Natural killer cell (primary cell): ENCODE results near the gene IRS2. TPM values are rescaled to one million over a fixed set of nuclear protein-coding genes. Genes with fewer than 3 reads are reported as not detected.

ENCODE experiments used
- ATAC-seq, 3 donors: fragments of 150-1000 bp in 2 of 3; fragments of 200-7000 bp in 1 of 3; cut with Tn5 transposase; 1 replicate in 1 of 3; 2 replicates in 2 of 3; pipeline ENCODE4 v1.10.0; 2021; ENCODE audit warnings: mild to moderate bottlenecking in 2 of 3, moderate library complexity in 2 of 3
- DNase-seq, 2 donors: peaks; one replicate each; pipeline versions ENCODE4 v3.0.0 to v3.0.0-alpha.2; 2013 to 2021; ENCODE audit warnings: mixed read lengths in 1 of 2
- H3K27ac ChIP-seq: one replicate; pipeline ENCODE4 v1.5.1; 2013; ENCODE audit warnings: mild to moderate bottlenecking, low read length
- H3K27me3 ChIP-seq: one replicate; pipeline ENCODE4 v1.6.1; 2013; ENCODE audit warnings: low read length; ENCODE audit not compliant: control insufficient read depth, insufficient read depth
- H3K36me3 ChIP-seq: one replicate; pipeline ENCODE4 v1.6.1; 2013; ENCODE audit warnings: low read length; ENCODE audit not compliant: control insufficient read depth, insufficient read depth
- H3K4me1 ChIP-seq: one replicate; pipeline ENCODE4 v1.6.1; 2013; ENCODE audit warnings: low read length; ENCODE audit not compliant: control insufficient read depth, insufficient read depth
- H3K4me3 ChIP-seq: one replicate; pipeline ENCODE4 v1.5.1; 2013; ENCODE audit warnings: low read length
- H3K9me3 ChIP-seq: one replicate; pipeline ENCODE4 v1.6.1; 2013; ENCODE audit warnings: low read length; ENCODE audit not compliant: control insufficient read depth, insufficient read depth
- H3K27ac Mint-ChIP-seq, 2 donors: one replicate each; pipeline ENCODE4 v1.8.0; 2022; ENCODE audit warnings: mild to moderate bottlenecking in 2 of 2, mixed read lengths in 2 of 2, moderate library complexity in 1 of 2
- H3K27me3 Mint-ChIP-seq, 2 donors: one replicate each; pipeline ENCODE4 v1.8.0; 2022; ENCODE audit warnings: low read depth in 2 of 2, mixed read lengths in 2 of 2
- H3K36me3 Mint-ChIP-seq: one replicate; pipeline ENCODE4 v1.8.0; 2022; ENCODE audit warnings: mixed read lengths
- H3K4me1 Mint-ChIP-seq, 2 donors: one replicate each; pipeline ENCODE4 v1.8.0; 2022; ENCODE audit warnings: mixed read lengths in 2 of 2
- H3K4me3 Mint-ChIP-seq: one replicate; pipeline ENCODE4 v1.8.0; 2022; ENCODE audit warnings: mild to moderate bottlenecking, moderate library complexity, mixed read lengths
- H3K9me3 Mint-ChIP-seq, 2 donors: one replicate each; pipeline ENCODE4 v1.8.0; 2022; ENCODE audit warnings: mixed read lengths in 2 of 2
- CTCF ChIP-seq: fragments of 200-600 bp; IDR thresholded peaks from one replicate; pipeline ENCODE4 v1.8.0; 2022; ENCODE audit warnings: antibody characterized with exemption
- WGBS: methylation state at CpG from one replicate; pipeline ENCODE4 v1.1.7; 2013; ENCODE audit warnings: missing lambda C conversion rate; ENCODE audit not compliant: insufficient coverage; 5-methylcytosine and 5-hydroxymethylcytosine counted together
- intact Hi-C: fragments of 100-400 bp; cut with micrococcal nuclease; formaldehyde crosslinking; loops from one replicate; pipeline ENCODE4 v1.14.2; 2022
- total RNA-seq, 4 donors: library from RNA; stranded (reverse); fragments of 120-200 nt in 1 of 4; gene quantifications; one replicate each; pipeline versions ENCODE4 v1.2.3 to v1.2.4, GENCODE V29; 2013 to 2022

The IRS2 gene
- total RNA-seq, 3 donors from 2014 or later (not counting 1 experiment from before 2014, with no cell fraction given): 39.8 to 79.1 (median 60.9) TPM

DNA sequence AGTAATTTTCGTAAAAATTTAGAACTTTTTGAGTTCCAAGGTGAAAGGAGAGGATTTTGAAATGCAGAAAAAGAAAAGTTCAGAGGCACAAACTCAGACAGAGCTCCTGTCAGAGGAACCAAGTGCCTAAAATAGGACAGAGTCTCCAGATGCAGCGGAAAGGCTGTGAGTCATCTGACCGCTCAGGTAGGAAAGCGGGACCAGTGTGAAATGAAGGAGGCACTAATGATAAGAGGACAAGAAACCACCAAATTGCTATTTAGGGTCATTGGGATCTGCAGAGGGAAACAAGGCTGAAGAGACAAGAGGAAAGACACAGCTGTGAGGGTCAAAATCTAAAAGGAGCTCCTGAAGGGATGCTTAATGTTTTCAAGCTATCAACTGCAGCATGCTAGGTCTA, 34.9 kb downstream of the IRS2 start:
- no peaks in the 10 kb centered on the region for H3K9me3 Mint-ChIP-seq
- intact Hi-C loops: no loop called here
- H3K27ac ChIP-seq: no peak overlapping the region
- ATAC-seq: no peak
- no peak overlapping the region for H3K4me3 Mint-ChIP-seq
- H3K36me3 Mint-ChIP-seq: no peaks in the 10 kb centered on the region
- H3K4me1 Mint-ChIP-seq: peaks cover 0 to 6% of the 10 kb centered on the region in 2 donors
- no peaks in the 10 kb centered on the region for H3K4me1 ChIP-seq
- no peak for DNase-seq
- H3K9me3 ChIP-seq: no peaks in the 10 kb centered on the region
- H3K27ac Mint-ChIP-seq: no peak overlapping the region
- no peaks in the 10 kb centered on the region for H3K27me3 ChIP-seq
- H3K27me3 Mint-ChIP-seq: peaks cover 1 to 12% of the 10 kb centered on the region in 2 donors
- no peaks in the 10 kb centered on the region for H3K36me3 ChIP-seq
- no peak overlapping the region for H3K4me3 ChIP-seq
- 83% methylated on average over 4 of the region's 4 CpGs for WGBS
- TF ChIP-seq CTCF: no peak

DNA sequence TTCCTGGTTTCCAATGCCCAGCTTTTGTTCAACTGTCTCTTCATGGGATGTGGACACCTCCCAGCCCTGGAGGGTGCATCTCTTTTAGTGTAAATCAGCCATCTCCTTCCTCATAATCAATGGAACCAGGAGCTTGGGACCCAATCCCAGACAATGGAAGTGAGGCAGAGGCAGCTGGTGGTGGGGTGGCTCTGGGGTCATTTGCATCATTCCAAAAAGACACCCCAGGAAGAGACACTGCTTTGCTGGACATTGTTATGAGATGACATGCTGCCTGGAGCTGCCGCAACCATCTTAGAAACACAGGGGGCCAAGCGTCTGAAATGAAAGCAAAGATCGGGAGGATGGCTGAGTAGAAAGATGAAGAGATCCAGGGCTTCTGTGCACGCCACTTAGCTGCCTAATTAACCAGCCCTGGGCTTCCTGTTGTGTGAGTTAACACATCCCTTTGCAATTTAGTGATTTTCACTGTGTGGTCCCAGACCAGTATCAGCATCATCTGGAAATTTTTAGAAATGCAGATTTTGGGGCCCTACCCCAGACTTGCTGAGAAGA, 36.1 kb downstream of the IRS2 start:
- Histone ChIP-seq H3K9me3 (no peaks in the 10 kb centered on the region), H3K27me3 (no peaks in the 10 kb centered on the region), H3K4me3 (no peak overlapping the region), H3K4me1 (no peaks in the 10 kb centered on the region), H3K27ac (no peak overlapping the region), H3K36me3 (no peaks in the 10 kb centered on the region)
- peaks cover 0 to 6% of the 10 kb centered on the region in 2 donors for H3K4me1 Mint-ChIP-seq
- H3K36me3 Mint-ChIP-seq: no peaks in the 10 kb centered on the region
- intact Hi-C loops: no loop called here
- no peak overlapping the region for H3K4me3 Mint-ChIP-seq
- H3K9me3 Mint-ChIP-seq: no peaks in the 10 kb centered on the region
- H3K27me3 Mint-ChIP-seq: peaks cover 3 to 15% of the 10 kb centered on the region in 2 donors
- DNase-seq: no peak
- H3K27ac Mint-ChIP-seq: no peak overlapping the region
- no peak for ATAC-seq
- WGBS: 95% methylated on average over 4 of the region's 4 CpGs
- no peak for TF ChIP-seq CTCF

DNA sequence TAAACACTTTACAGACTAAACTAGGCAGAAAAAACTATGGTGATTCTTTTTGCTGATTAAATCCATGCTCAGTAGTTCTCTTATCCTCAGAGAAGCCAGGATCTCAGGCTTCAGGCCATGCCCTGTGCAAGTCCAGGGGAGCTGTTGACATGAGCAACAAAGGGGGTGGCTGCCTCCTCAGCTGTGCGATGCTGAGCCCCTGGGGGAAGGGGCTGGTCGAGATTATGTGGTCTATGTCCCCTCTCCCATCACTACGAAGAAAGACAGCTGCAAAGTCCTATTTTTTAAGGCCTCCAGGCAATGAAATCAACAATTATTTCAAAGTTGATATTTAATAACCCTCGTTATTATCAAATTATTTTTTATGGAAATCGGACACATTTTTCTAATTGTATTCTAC, 37.0 kb downstream of the IRS2 start:
- Histone ChIP-seq H3K4me3 (no peak overlapping the region), H3K27me3 (no peaks in the 10 kb centered on the region), H3K27ac (no peak overlapping the region), H3K9me3 (no peaks in the 10 kb centered on the region), H3K4me1 (no peaks in the 10 kb centered on the region), H3K36me3 (no peaks in the 10 kb centered on the region)
- intact Hi-C loops: no loop called here
- ATAC-seq (no peak), DNase-seq (no peak)
- TF ChIP-seq CTCF: no peak
- Mint-ChIP-seq H3K9me3 (no peaks in the 10 kb centered on the region), H3K4me1 (peaks cover 2 to 7% of the 10 kb centered on the region in 2 donors), H3K36me3 (no peaks in the 10 kb centered on the region), H3K4me3 (no peak overlapping the region), H3K27ac (no peak overlapping the region), H3K27me3 (peaks cover 5 to 18% of the 10 kb centered on the region in 2 donors)
- WGBS: 92% methylated on average over 5 of the region's 5 CpGs

DNA sequence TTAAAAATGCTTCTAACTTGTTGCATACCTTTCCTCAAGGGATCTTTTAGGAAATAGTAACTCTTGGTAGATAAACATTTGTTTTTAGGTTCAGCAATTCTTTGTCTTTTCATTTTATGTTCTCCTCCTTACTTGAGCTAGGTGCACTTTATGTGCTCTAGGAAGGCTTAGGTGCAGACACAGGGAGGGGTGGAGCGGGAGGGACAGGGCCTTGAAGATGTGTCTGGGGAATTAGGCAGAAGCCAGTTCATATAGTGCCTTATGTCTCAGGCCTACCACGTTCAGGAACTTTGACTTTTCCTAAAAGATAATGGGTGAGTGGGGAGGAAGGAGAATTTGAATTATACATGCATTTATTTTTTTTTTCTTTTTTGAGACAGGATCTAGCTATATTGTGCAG, 37.7 kb downstream of the IRS2 start:
- Histone ChIP-seq H3K4me1 (peaks cover 7% of the 10 kb centered on the region), H3K4me3 (no peak overlapping the region), H3K9me3 (no peaks in the 10 kb centered on the region), H3K27me3 (no peaks in the 10 kb centered on the region), H3K27ac (no peak overlapping the region), H3K36me3 (no peaks in the 10 kb centered on the region)
- WGBS: 100% methylated on average over 1 of the region's 2 CpGs
- no peak overlapping the region for H3K27ac Mint-ChIP-seq
- TF ChIP-seq CTCF: no peak
- H3K9me3 Mint-ChIP-seq: no peaks in the 10 kb centered on the region
- H3K4me1 Mint-ChIP-seq: peaks cover 8 to 14% of the 10 kb centered on the region in 2 donors
- peaks cover 12 to 25% of the 10 kb centered on the region in 2 donors for H3K27me3 Mint-ChIP-seq
- intact Hi-C loops: no loop called here
- H3K36me3 Mint-ChIP-seq: no peaks in the 10 kb centered on the region
- DNase-seq (no peak), ATAC-seq (no peak)
- no peak overlapping the region for H3K4me3 Mint-ChIP-seq
